Endothelial cell (in vitro differentiated cells): ENCODE measurements around the gene ACOXL. TPM values are rescaled to one million over a fixed set of nuclear protein-coding genes. Genes with fewer than 3 reads are reported as not detected.
A peak's percentile ranks its signal among the peaks of the same experiment; 100 is the strongest.

Experiments used
- DNase-seq: peaks from one replicate; pipeline ENCODE4 v3.0.0; 2021; ENCODE audit warnings: low spot score
- H3K27ac Mint-ChIP-seq: one replicate; pipeline ENCODE4 v1.8.0; 2021; ENCODE audit warnings: mixed read lengths, inconsistent platforms; ENCODE audit not compliant: unreplicated experiment
- H3K27me3 Mint-ChIP-seq: one replicate; pipeline ENCODE4 v1.8.0; 2021; ENCODE audit warnings: mild to moderate bottlenecking, moderate library complexity, mixed read lengths, inconsistent platforms; ENCODE audit not compliant: unreplicated experiment
- H3K36me3 Mint-ChIP-seq: one replicate; pipeline ENCODE4 v1.8.0; 2021; ENCODE audit warnings: mild to moderate bottlenecking, low read depth, mixed read lengths, inconsistent platforms; ENCODE audit not compliant: unreplicated experiment
- H3K4me1 Mint-ChIP-seq: one replicate; pipeline ENCODE4 v1.8.0; 2021; ENCODE audit warnings: mild to moderate bottlenecking, mixed read lengths, inconsistent platforms; ENCODE audit not compliant: unreplicated experiment
- H3K4me3 Mint-ChIP-seq: one replicate; pipeline ENCODE4 v1.8.0; 2021; ENCODE audit warnings: mild to moderate bottlenecking, mixed read lengths, inconsistent platforms; ENCODE audit not compliant: unreplicated experiment
- H3K9me3 Mint-ChIP-seq: one replicate; pipeline ENCODE4 v1.8.0; 2021; ENCODE audit warnings: mixed read lengths, inconsistent platforms; ENCODE audit not compliant: unreplicated experiment
- CTCF ChIP-seq: fragments of 200-600 bp; sonication (generic); IDR thresholded peaks from one replicate; pipeline ENCODE4 v1.5.0; 2021; ENCODE audit warnings: antibody characterized with exemption; ENCODE audit not compliant: unreplicated experiment
- total RNA-seq: library from RNA; stranded (reverse); fragmentation: NEBNext Ultra II Directional; extraction: Animal tissue kit (Norgen Biotek cat#: 25700); gene quantifications from one replicate; pipeline ENCODE4 v1.2.1, GENCODE V29; 2021; ENCODE audit not compliant: unreplicated experiment

ACOXL gene
- total RNA-seq, 1 donor from 2014 or later = 0.44 TPM

GRCh38 chr2:110729106-110729505 is 3.3 kb upstream of the ACOXL start:
- peaks cover 5% of the 10 kb centered on the region for H3K27me3 Mint-ChIP-seq
- DNase-seq = no peak
- no peaks in the 10 kb centered on the region for H3K9me3 Mint-ChIP-seq
- no peak for TF ChIP-seq CTCF
- H3K4me1 Mint-ChIP-seq = peaks cover 13% of the 10 kb centered on the region
- H3K36me3 Mint-ChIP-seq = peaks cover 8% of the 10 kb centered on the region
- H3K27ac Mint-ChIP-seq = no peak overlapping the region
- H3K4me3 Mint-ChIP-seq = no peak overlapping the region

GRCh38 chr2:110731064-110731463 is 1.3 kb upstream of the ACOXL start:
- H3K27me3 Mint-ChIP-seq = peaks cover 3% of the 10 kb centered on the region
- no peak for TF ChIP-seq CTCF
- no peak overlapping the region for H3K27ac Mint-ChIP-seq
- H3K36me3 Mint-ChIP-seq = peaks cover 8% of the 10 kb centered on the region
- DNase-seq = no peak
- peaks cover 24% of the 10 kb centered on the region for H3K4me1 Mint-ChIP-seq
- peak overlapping the region; percentile 40 for H3K4me3 Mint-ChIP-seq
- H3K9me3 Mint-ChIP-seq = no peaks in the 10 kb centered on the region

- TF ChIP-seq CTCF = no peak
- Mint-ChIP-seq H3K4me3 (no peak overlapping the region), H3K27ac (no peak overlapping the region), H3K27me3 (peaks cover 3% of the 10 kb centered on the region), H3K9me3 (no peaks in the 10 kb centered on the region), H3K4me1 (peaks cover 24% of the 10 kb centered on the region), H3K36me3 (peaks cover 8% of the 10 kb centered on the region)
- no peak for DNase-seq
Measured at GRCh38 chr2:110735366-110735765, 3.0 kb downstream of the ACOXL start.

- no peak overlapping the region for H3K4me3 Mint-ChIP-seq
- H3K9me3 Mint-ChIP-seq = no peaks in the 10 kb centered on the region
- H3K27ac Mint-ChIP-seq = peak overlapping the region; percentile 25
- no peak for DNase-seq
- no peaks in the 10 kb centered on the region for H3K36me3 Mint-ChIP-seq
- H3K27me3 Mint-ChIP-seq = peaks cover 2% of the 10 kb centered on the region
- H3K4me1 Mint-ChIP-seq = peaks cover 19% of the 10 kb centered on the region
- TF ChIP-seq CTCF = no peak
Measured at GRCh38 chr2:110737783-110738182, 5.4 kb downstream of the ACOXL start.

- Mint-ChIP-seq H3K4me3 (no peak overlapping the region), H3K27ac (no peak overlapping the region), H3K27me3 (no peaks in the 10 kb centered on the region), H3K36me3 (no peaks in the 10 kb centered on the region), H3K9me3 (no peaks in the 10 kb centered on the region), H3K4me1 (peaks cover 1% of the 10 kb centered on the region)
- TF ChIP-seq CTCF = no peak
- no peak for DNase-seq
Measured at GRCh38 chr2:110740747-110741349, 8.5 kb downstream of the ACOXL start.
